ENCODE measurements around the gene EHD3. TPM values are rescaled to one million over a fixed set of nuclear protein-coding genes. Genes with fewer than 3 reads are reported as not detected.
A peak's percentile ranks its signal among the peaks of the same experiment; 100 is the strongest.

Gene EHD3
- total RNA-seq, 1 donor from 2014 or later = 13.2 TPM

DNA sequence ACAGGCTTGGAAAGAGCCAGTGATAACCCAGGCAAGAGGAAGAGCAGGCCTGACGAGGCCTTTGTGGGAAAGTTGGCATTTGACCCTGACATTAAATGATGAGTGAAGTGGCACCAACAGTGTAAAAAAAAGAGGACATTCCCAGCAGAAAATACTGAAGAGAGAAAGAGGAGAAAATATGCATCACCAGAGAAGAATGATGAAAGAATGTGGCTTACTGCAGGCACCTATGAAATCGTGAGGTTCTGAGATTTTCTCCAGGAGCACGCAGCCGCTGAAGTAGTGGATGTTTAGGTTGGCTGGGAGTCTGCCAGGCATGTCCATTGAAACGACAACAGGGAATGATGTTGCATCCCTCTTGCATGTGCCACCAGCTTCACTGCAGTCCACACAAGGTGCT is 13.8 kb downstream of the EHD3 start:
- peak overlapping the region; percentile 52 for H3K27ac Mint-ChIP-seq
- no peaks in the 10 kb centered on the region for H3K27me3 Mint-ChIP-seq (ENCODE audit: low read depth)
- H3K36me3 Mint-ChIP-seq = peaks cover 19% of the 10 kb centered on the region
- H3K4me3 Mint-ChIP-seq = no peak overlapping the region
- no peak for DNase-seq (ENCODE audit: low spot score in 2 of 2, unreplicated experiment in 2 of 2)
- TF ChIP-seq, protein P1, sequence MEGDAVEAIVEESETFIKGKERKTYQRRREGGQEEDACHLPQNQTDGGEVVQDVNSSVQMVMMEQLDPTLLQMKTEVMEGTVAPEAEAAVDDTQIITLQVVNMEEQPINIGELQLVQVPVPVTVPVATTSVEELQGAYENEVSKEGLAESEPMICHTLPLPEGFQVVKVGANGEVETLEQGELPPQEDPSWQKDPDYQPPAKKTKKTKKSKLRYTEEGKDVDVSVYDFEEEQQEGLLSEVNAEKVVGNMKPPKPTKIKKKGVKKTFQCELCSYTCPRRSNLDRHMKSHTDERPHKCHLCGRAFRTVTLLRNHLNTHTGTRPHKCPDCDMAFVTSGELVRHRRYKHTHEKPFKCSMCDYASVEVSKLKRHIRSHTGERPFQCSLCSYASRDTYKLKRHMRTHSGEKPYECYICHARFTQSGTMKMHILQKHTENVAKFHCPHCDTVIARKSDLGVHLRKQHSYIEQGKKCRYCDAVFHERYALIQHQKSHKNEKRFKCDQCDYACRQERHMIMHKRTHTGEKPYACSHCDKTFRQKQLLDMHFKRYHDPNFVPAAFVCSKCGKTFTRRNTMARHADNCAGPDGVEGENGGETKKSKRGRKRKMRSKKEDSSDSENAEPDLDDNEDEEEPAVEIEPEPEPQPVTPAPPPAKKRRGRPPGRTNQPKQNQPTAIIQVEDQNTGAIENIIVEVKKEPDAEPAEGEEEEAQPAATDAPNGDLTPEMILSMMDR (IDR thresholded peaks at IDR 0.05; ENCODE audit: unreplicated experiment) = no peak
- no peaks in the 10 kb centered on the region for H3K9me3 Mint-ChIP-seq
- peaks cover 16% of the 10 kb centered on the region for H3K4me1 Mint-ChIP-seq

DNA sequence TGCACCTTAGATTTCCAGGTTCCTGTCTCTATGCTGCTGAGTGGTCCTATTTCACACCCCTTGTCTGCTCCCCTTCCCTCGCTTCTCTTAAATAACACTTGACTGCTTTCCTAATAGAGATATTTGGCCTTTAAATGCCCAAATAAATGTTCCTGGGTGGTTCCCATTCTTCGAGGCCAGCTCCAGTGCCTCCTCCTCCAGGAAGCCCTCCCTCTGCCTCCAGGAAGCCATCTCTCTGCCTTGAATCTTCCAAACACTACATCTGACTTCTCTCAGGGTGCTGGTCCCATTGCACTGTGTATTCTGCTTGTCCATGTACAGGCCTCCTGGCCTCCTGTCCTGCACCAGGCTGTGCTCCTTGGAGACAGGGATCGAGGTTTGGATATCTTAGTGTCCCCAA is 14.2 kb downstream of the EHD3 start:
- DNase-seq (ENCODE audit: low spot score in 2 of 2, unreplicated experiment in 2 of 2) = no peak
- TF ChIP-seq, protein P1 (IDR thresholded peaks at IDR 0.05; ENCODE audit: unreplicated experiment) = no peak
- peaks cover 19% of the 10 kb centered on the region for H3K36me3 Mint-ChIP-seq
- H3K4me3 Mint-ChIP-seq = no peak overlapping the region
- peaks cover 20% of the 10 kb centered on the region for H3K4me1 Mint-ChIP-seq
- no peaks in the 10 kb centered on the region for H3K9me3 Mint-ChIP-seq
- peak overlapping the region; percentile 2 for H3K27ac Mint-ChIP-seq
- H3K27me3 Mint-ChIP-seq (ENCODE audit: low read depth) = no peaks in the 10 kb centered on the region

DNA sequence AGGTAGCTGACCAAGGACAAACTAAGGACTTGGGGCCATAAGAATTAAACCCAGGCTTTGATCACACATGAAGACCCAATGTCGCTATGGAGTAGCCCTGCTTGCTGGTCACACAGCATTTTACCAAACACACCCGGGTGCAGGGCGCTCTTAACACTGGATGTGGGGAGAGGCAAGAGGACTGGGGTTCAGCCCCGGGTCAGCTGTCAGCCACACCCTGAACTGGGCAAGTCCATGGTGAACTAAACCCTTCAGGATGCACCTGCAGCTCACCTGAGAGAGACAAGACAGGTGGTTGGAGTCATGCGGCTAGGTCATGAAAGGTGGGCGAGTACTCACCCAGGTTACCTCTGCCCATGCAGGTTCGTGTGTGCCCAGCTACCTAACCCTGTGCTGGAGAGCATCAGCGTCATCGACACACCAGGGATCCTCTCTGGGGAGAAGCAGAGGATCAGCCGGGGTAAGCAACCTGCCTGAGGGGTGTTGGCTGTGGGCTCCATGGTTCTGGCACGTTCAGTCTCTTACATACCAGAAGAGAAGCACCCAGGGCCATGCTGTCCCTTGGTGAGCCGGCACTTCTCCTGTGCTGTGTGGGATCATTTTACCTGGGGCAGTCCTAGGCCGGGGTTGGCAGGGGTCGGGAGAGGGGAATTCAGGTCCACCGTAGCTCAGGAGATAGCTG is 15.2 kb downstream of the EHD3 start:
- Mint-ChIP-seq H3K27me3 (ENCODE audit: low read depth) (no peaks in the 10 kb centered on the region), H3K4me1 (peaks cover 25% of the 10 kb centered on the region), H3K9me3 (no peaks in the 10 kb centered on the region), H3K36me3 (peaks cover 15% of the 10 kb centered on the region), H3K27ac (no peak overlapping the region), H3K4me3 (no peak overlapping the region)
- DNase-seq (ENCODE audit: low spot score in 2 of 2, unreplicated experiment in 2 of 2) = no peak
- TF ChIP-seq, protein P1 (IDR thresholded peaks at IDR 0.05; ENCODE audit: unreplicated experiment) = no peak

DNA sequence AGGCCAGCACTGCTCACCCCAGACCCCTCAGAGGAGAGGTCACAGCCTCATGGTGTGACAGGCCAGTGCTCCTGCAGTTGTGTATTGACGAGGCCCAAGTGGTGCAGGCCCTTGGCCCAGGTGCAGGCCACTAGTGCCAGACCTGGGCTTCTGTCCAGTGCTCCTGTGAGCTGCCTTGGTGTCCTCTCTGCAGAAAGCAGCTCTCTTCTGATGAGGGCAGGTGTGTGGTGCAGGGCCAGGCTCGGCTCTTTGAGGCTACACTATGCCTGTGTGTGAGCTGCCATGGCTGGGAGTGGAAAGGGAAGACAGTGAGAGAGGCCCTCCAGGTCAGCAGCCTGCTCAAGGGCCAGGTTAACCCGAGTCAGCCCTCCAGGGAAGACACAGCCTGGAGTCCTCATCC is 17.1 kb downstream of the EHD3 start:
- TF ChIP-seq, protein P1 (IDR thresholded peaks at IDR 0.05; ENCODE audit: unreplicated experiment) = no peak
- no peak for DNase-seq (ENCODE audit: low spot score in 2 of 2, unreplicated experiment in 2 of 2)
- Mint-ChIP-seq H3K9me3 (no peaks in the 10 kb centered on the region), H3K4me3 (no peak overlapping the region), H3K27ac (no peak overlapping the region), H3K36me3 (peaks cover 9% of the 10 kb centered on the region), H3K27me3 (ENCODE audit: low read depth) (no peaks in the 10 kb centered on the region), H3K4me1 (peaks cover 22% of the 10 kb centered on the region)

DNA sequence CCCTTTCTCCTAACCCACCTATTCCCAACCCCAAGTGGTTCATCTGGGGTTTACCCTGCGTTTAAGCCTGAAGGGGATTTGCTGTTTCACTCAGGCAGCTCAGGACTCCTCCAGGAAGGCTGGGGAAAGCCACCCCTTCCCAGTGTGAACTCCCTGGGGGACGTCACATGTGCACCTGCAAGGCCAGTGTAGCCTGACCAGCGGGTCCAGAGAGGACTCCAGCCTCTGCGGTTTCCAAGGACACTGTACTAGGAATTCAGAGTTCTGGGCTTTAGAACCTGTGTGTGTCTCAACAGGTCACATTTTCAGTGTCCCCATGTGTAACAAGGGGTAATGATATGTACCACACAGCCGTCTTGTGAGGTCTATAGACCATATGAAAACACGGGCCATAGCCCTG is 17.9 kb downstream of the EHD3 start:
- DNase-seq (ENCODE audit: low spot score in 2 of 2, unreplicated experiment in 2 of 2) = no peak
- H3K4me3 Mint-ChIP-seq = no peak overlapping the region
- H3K36me3 Mint-ChIP-seq = peaks cover 9% of the 10 kb centered on the region
- TF ChIP-seq, protein P1 (IDR thresholded peaks at IDR 0.05; ENCODE audit: unreplicated experiment) = no peak
- no peak overlapping the region for H3K27ac Mint-ChIP-seq
- peaks cover 17% of the 10 kb centered on the region for H3K4me1 Mint-ChIP-seq
- H3K27me3 Mint-ChIP-seq (ENCODE audit: low read depth) = no peaks in the 10 kb centered on the region
- H3K9me3 Mint-ChIP-seq = no peaks in the 10 kb centered on the region
